Neural progenitor cell (in vitro differentiated cells): ENCODE measurements around the gene ZP1.

ENCODE experiments used
- EZH2 ChIP-seq: fragments of 200-600 bp; sonication (generic); IDR thresholded peaks from 2 replicates; pipeline ENCODE4 v1.6.1; 2017; ENCODE audit warnings: antibody characterized with exemption, mild to moderate bottlenecking, moderate library complexity
- EZH2phosphoT487 ChIP-seq: fragments of 200-600 bp; sonication (generic); IDR thresholded peaks from 2 replicates; pipeline ENCODE4 v1.6.1; 2017; ENCODE audit warnings: antibody characterized with exemption
- TF ChIP-seq, protein P1 (sequence below): fragments of 200-600 bp; sonication (generic); IDR thresholded peaks from 2 replicates; pipeline ENCODE4 v1.5.1; 2017; ENCODE audit warnings: antibody characterized with exemption, mild to moderate bottlenecking

DNA sequence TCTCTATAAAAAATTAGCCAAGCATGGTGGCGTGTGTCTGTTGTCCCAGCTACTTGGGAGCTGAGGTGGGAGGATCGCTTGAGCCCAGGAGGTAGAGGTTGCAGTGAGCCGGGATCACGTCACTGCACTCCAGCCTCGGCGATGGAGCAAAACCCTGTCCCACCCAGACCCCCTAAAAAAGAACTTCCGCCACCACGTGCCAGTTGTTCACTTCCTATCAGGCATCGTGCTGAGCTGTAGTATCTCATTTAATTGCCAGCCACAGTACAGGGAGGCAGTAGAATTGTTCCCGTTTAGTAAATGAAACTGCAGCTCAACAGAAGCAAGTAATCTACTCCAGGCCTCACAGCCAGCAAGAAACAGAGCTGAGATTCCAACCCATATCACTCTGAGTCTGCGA is 53.9 kb downstream of the ZP1 start:
- TF ChIP-seq, protein P1, sequence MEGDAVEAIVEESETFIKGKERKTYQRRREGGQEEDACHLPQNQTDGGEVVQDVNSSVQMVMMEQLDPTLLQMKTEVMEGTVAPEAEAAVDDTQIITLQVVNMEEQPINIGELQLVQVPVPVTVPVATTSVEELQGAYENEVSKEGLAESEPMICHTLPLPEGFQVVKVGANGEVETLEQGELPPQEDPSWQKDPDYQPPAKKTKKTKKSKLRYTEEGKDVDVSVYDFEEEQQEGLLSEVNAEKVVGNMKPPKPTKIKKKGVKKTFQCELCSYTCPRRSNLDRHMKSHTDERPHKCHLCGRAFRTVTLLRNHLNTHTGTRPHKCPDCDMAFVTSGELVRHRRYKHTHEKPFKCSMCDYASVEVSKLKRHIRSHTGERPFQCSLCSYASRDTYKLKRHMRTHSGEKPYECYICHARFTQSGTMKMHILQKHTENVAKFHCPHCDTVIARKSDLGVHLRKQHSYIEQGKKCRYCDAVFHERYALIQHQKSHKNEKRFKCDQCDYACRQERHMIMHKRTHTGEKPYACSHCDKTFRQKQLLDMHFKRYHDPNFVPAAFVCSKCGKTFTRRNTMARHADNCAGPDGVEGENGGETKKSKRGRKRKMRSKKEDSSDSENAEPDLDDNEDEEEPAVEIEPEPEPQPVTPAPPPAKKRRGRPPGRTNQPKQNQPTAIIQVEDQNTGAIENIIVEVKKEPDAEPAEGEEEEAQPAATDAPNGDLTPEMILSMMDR, result no peak
- TF ChIP-seq EZH2 (no peak), EZH2phosphoT487 (no peak)
